ENCODE results near the gene PCDHGA2.
A peak's percentile ranks its signal among the peaks of the same experiment; 100 is the strongest.

Gene PCDHGA2

GRCh38 chr5:141320225-141321169 lies 18.1 kb upstream of the PCDHGA2 start, which contains the start of gene TAF7:
Gene TAF7 (minus strand): TSS chr5:141320784. CDS start chr5:141320044, 740 bp downstream.
- peak; percentile 95 for TF ChIP-seq CTCF (IDR thresholded peaks at IDR 0.05)

GRCh38 chr5:141322261-141322660 lies 16.3 kb upstream of the PCDHGA2 start:
- no peak for TF ChIP-seq CTCF (IDR thresholded peaks at IDR 0.05)

- peak; percentile 71 for TF ChIP-seq CTCF (IDR thresholded peaks at IDR 0.05)
These were observed 12.3 kb upstream of the PCDHGA2 start for GRCh38 chr5:141326088-141326854.

GRCh38 chr5:141328231-141328630 lies 10.3 kb upstream of the PCDHGA2 start:
- TF ChIP-seq CTCF (IDR thresholded peaks at IDR 0.05): no peak

- peak; percentile 77 for TF ChIP-seq CTCF (IDR thresholded peaks at IDR 0.05)
These were observed 8.1 kb upstream of the PCDHGA2 start, which contains the start of gene PCDHGA1 for GRCh38 chr5:141330299-141331080. Gene PCDHGA1 (plus strand): TSS chr5:141330514.

GRCh38 chr5:141342773-141343172 lies 4.2 kb downstream of the PCDHGA2 start:
- TF ChIP-seq CTCF (IDR thresholded peaks at IDR 0.05): no peak

Data from LNCAP (cell line).